Activated naive CD4-positive, alpha-beta T cell treated with anti-CD3 and anti-CD28 coated beads, Interleukin-2, amount 50 U/mL, for 24 hours (primary cell): ENCODE measurements around the gene QPRT.
A peak's percentile ranks its signal among the peaks of the same experiment; 100 is the strongest.
"Not testable (repeated sequence)": the region's sequence is repeated elsewhere in the genome, so short reads cannot be mapped to it uniquely, and the experiment has no call there.

Experiments used
- H3K27ac Mint-ChIP-seq: one replicate; pipeline ENCODE4 v1.8.0; 2021; ENCODE audit warnings: mild to moderate bottlenecking, mixed read lengths
- H3K27me3 Mint-ChIP-seq: one replicate; pipeline ENCODE4 v1.8.0; 2021; ENCODE audit warnings: mixed read lengths
- H3K36me3 Mint-ChIP-seq: one replicate; pipeline ENCODE4 v1.8.0; 2021; ENCODE audit warnings: mixed read lengths
- H3K4me1 Mint-ChIP-seq: one replicate; pipeline ENCODE4 v1.8.0; 2021; ENCODE audit warnings: mixed read lengths
- H3K4me3 Mint-ChIP-seq: one replicate; pipeline ENCODE4 v1.8.0; 2021; ENCODE audit warnings: mild to moderate bottlenecking, mixed read lengths
- H3K9me3 Mint-ChIP-seq: one replicate; pipeline ENCODE4 v1.8.0; 2021; ENCODE audit warnings: mixed read lengths

QPRT gene

GRCh38 chr16:29740630-29741015, 61.6 kb downstream of the QPRT start:
- not testable (repeated sequence) for H3K27me3 Mint-ChIP-seq, H3K9me3 Mint-ChIP-seq, H3K4me3 Mint-ChIP-seq, H3K36me3 Mint-ChIP-seq
- Mint-ChIP-seq H3K27ac (peak overlapping the region; percentile 75), H3K4me1 (peaks cover 92% of the 10 kb centered on the region)

- H3K36me3 Mint-ChIP-seq = peaks cover 6% of the 10 kb centered on the region
- H3K27ac Mint-ChIP-seq = peak overlapping the region; percentile 87
- peak overlapping the region; percentile 82 for H3K4me3 Mint-ChIP-seq
- no peaks in the 10 kb centered on the region for H3K27me3 Mint-ChIP-seq
- peaks cover 94% of the 10 kb centered on the region for H3K4me1 Mint-ChIP-seq
- no peaks in the 10 kb centered on the region for H3K9me3 Mint-ChIP-seq
Measured at GRCh38 chr16:29742683-29743275, 63.8 kb downstream of the QPRT start.

GRCh38 chr16:29743475-29743826, 64.5 kb downstream of the QPRT start:
- Mint-ChIP-seq H3K36me3 (peaks cover 6% of the 10 kb centered on the region), H3K4me3 (peak overlapping the region; percentile 82), H3K27me3 (no peaks in the 10 kb centered on the region), H3K9me3 (no peaks in the 10 kb centered on the region), H3K27ac (peak overlapping the region; percentile 88), H3K4me1 (peaks cover 91% of the 10 kb centered on the region)

GRCh38 chr16:29743827-29744531, 65.0 kb downstream of the QPRT start:
- H3K4me3 Mint-ChIP-seq = peak overlapping the region; percentile 87
- peaks cover 89% of the 10 kb centered on the region for H3K4me1 Mint-ChIP-seq
- no peaks in the 10 kb centered on the region for H3K27me3 Mint-ChIP-seq
- H3K36me3 Mint-ChIP-seq = peaks cover 9% of the 10 kb centered on the region
- H3K27ac Mint-ChIP-seq = peak overlapping the region; percentile 88
- no peaks in the 10 kb centered on the region for H3K9me3 Mint-ChIP-seq

GRCh38 chr16:29744541-29745101, 65.6 kb downstream of the QPRT start:
- Mint-ChIP-seq H3K4me1 (peaks cover 85% of the 10 kb centered on the region), H3K27ac (peak overlapping the region; percentile 93), H3K9me3 (no peaks in the 10 kb centered on the region), H3K36me3 (peaks cover 10% of the 10 kb centered on the region), H3K27me3 (no peaks in the 10 kb centered on the region), H3K4me3 (peak overlapping the region; percentile 87)

GRCh38 chr16:29745121-29745852, 66.3 kb downstream of the QPRT start:
- Mint-ChIP-seq H3K9me3 (no peaks in the 10 kb centered on the region), H3K4me3 (peak overlapping the region; percentile 87), H3K27ac (peak overlapping the region; percentile 93), H3K4me1 (peaks cover 78% of the 10 kb centered on the region), H3K36me3 (peaks cover 10% of the 10 kb centered on the region), H3K27me3 (no peaks in the 10 kb centered on the region)

GRCh38 chr16:29745853-29746345, 66.9 kb downstream of the QPRT start, which contains the start of gene C16orf54:
C16orf54 (minus strand) TSS chr16:29745990; CDS start chr16:29744951, 1,039 bp downstream.
- peak within 1 kb of the TSS; percentile 87 for H3K4me3 Mint-ChIP-seq

GRCh38 chr16:29746518-29746917, 67.5 kb downstream of the QPRT start:
- not testable (repeated sequence) for H3K9me3 Mint-ChIP-seq, H3K27me3 Mint-ChIP-seq
- Mint-ChIP-seq H3K4me1 (peaks cover 66% of the 10 kb centered on the region), H3K36me3 (peaks cover 10% of the 10 kb centered on the region), H3K4me3 (peak overlapping the region; percentile 87), H3K27ac (peak overlapping the region; percentile 93)

More at GRCh38 chr16:29745853-29746345, 66.9 kb downstream of the QPRT start, which contains the start of gene C16orf54:
- Mint-ChIP-seq H3K9me3 (no peaks in the 10 kb centered on the region), H3K4me1 (peaks cover 72% of the 10 kb centered on the region), H3K27ac (peak within 1 kb of the TSS; percentile 93), H3K27me3 (no peaks in the 10 kb centered on the region), H3K36me3 (peaks cover 10% of the 10 kb centered on the region)
